Liver (tissue), 2 donors: ENCODE measurements around the gene HOXB13.
"Not testable (repeated sequence)": the region's sequence is repeated elsewhere in the genome, so short reads cannot be mapped to it uniquely, and the experiment has no call there.

Experiments used
- CTCF ChIP-seq: fragments of 150-350 bp; IDR thresholded peaks from 2 replicates; pipeline ENCODE4 v1.5.1; 2017; ENCODE audit warnings: improper control_type of control experiment, low read depth, low read length; ENCODE audit not compliant: missing input control
- MAX ChIP-seq: IDR thresholded peaks from 2 replicates; pipeline ENCODE4 v1.6.1; 2016; ENCODE audit warnings: antibody characterized with exemption
- ZBTB33 ChIP-seq: IDR thresholded peaks from 2 replicates; pipeline ENCODE4 v1.6.1; 2016; ENCODE audit warnings: antibody characterized with exemption
- donor health status: healthy.

- TF ChIP-seq CTCF, MAX, ZBTB33: not testable (repeated sequence)
These were observed 12.0 kb downstream of the HOXB13 start for GRCh38 chr17:48716549-48716948.
